Sigmoid colon (tissue), 7 donors: ENCODE data around the gene KAZN. TPM values are rescaled to one million over a fixed set of nuclear protein-coding genes. Genes with fewer than 3 reads are reported as not detected.
A peak's percentile ranks its signal among the peaks of the same experiment; 100 is the strongest.

ENCODE experiments used
- DNase-seq: peaks from one replicate; pipeline ENCODE4 v3.0.0-alpha.2; 2019
- H3K27ac ChIP-seq, 4 donors: fragments of 200-600 bp; sonication (generic); one replicate each; pipeline ENCODE4 v1.5.1; 2016 to 2019; ENCODE audit warnings: mild to moderate bottlenecking in 1 of 4
- H3K27me3 ChIP-seq, 3 donors: fragments of 200-600 bp; sonication (generic); one replicate each; pipeline ENCODE4 v1.5.1; 2019; ENCODE audit warnings: mild to moderate bottlenecking in 1 of 3
- H3K36me3 ChIP-seq, 4 donors: fragments of 200-600 bp; sonication (generic); one replicate each; pipeline ENCODE4 v1.5.1; 2016 to 2019
- H3K4me1 ChIP-seq, 4 donors: fragments of 200-600 bp; sonication (generic); one replicate each; pipeline ENCODE4 v1.5.1; 2017 to 2019
- H3K4me3 ChIP-seq, 4 donors: fragments of 200-600 bp; sonication (generic); one replicate each; pipeline ENCODE4 v1.5.1; 2017 to 2019; ENCODE audit warnings: mild to moderate bottlenecking in 2 of 4, moderate library complexity in 1 of 4
- H3K9me3 ChIP-seq, 4 donors: fragments of 200-600 bp in 3 of 4; sonication (generic) in 3 of 4; one replicate each; pipeline versions ENCODE4 v1.5.1 to v1.6.1; 2013 to 2019
- CTCF ChIP-seq, 4 experiments: fragments of 450-650 bp in 3 of 4; fragments of 200-600 bp in 1 of 4; IDR thresholded peaks; one replicate each; pipeline ENCODE4 v1.5.1; 2016 to 2019; ENCODE audit warnings: antibody characterized with exemption in 4 of 4, mild to moderate bottlenecking in 3 of 4, moderate library complexity in 2 of 4
- EP300 ChIP-seq, 4 donors: sonication (generic); formaldehyde crosslinking; IDR thresholded peaks; one replicate each; pipeline ENCODE4 v1.6.1; 2017; ENCODE audit warnings: antibody characterized with exemption in 4 of 4
- POLR2A ChIP-seq, 2 donors: fragments of 450-650 bp; IDR thresholded peaks; one replicate each; pipeline ENCODE4 v1.6.1; 2016; ENCODE audit warnings: antibody characterized with exemption in 2 of 2, mild to moderate bottlenecking in 2 of 2, moderate library complexity in 2 of 2
- POLR2AphosphoS5 ChIP-seq, 4 donors: sonication (generic); formaldehyde crosslinking; IDR thresholded peaks; one replicate each; pipeline ENCODE4 v1.6.1; 2017; ENCODE audit warnings: antibody characterized with exemption in 4 of 4
- WGBS, 2 donors: extraction: QIAGEN DNeasy Blood & Tissue Kit; methylation state at CpG; one replicate each; pipeline ENCODE4 v1.1.7; 2013; 5-methylcytosine and 5-hydroxymethylcytosine counted together
- intact Hi-C: fragments of 100-400 bp; cut with DNase I; formaldehyde crosslinking; loops from one replicate; pipeline ENCODE4 v1.15.1; 2023
- polyA plus RNA-seq, 3 donors: library from polyadenylated mRNA; stranded (reverse); fragments of 200-250 nt; gene quantifications; one replicate each; pipeline ENCODE4 v1.2.3, GENCODE V29; 2013
- total RNA-seq, 4 donors: library from RNA; depleted of rRNA; stranded (reverse); fragments of >200 nt; gene quantifications; one replicate each; pipeline ENCODE4 v1.1.0, GENCODE V29; 2016
- donor health status: healthy with polysubstance abuse.
- donor health status: Bipolar disorder and iron deficiency.
- donor health status: healthy.

The KAZN gene
- total and polyA plus RNA-seq, 7 donors = 2.5 to 11.4 (median 5.6) TPM

GRCh38 chr1:14928886-14929546 lies 330.5 kb downstream of the KAZN start:
- Histone ChIP-seq H3K4me3 (no peak overlapping the region), H3K9me3 (no peaks in the 10 kb centered on the region), H3K27me3 (peaks cover 0 to 3% (median 0%) of the 10 kb centered on the region in 3 donors), H3K27ac (peak overlapping the region in 1 of 4 donors; percentile 8), H3K4me1 (peaks cover 0 to 28% (median 20%) of the 10 kb centered on the region in 4 donors), H3K36me3 (no peaks in the 10 kb centered on the region)
- TF ChIP-seq CTCF (IDR thresholded peaks at IDR 0.05) (no peak), EP300 (IDR thresholded peaks at IDR 0.05) (no peak), POLR2A (IDR thresholded peaks at IDR 0.05) (no peak), POLR2AphosphoS5 (IDR thresholded peaks at IDR 0.05) (no peak)
- 63 to 85% methylated on average over 2 of the region's 2 CpGs for WGBS, 2 donors
- DNase-seq = no peak
- intact Hi-C loops = no loop called here

- H3K9me3 ChIP-seq = no peaks in the 10 kb centered on the region
- H3K36me3 ChIP-seq = no peaks in the 10 kb centered on the region
- TF ChIP-seq POLR2A (IDR thresholded peaks at IDR 0.05) (no peak), POLR2AphosphoS5 (IDR thresholded peaks at IDR 0.05) (peak in 1 of 4 donors; percentile 53)
- intact Hi-C loops = no loop called here
- no peak for DNase-seq
- peaks cover 0 to 1% (median 0%) of the 10 kb centered on the region in 3 donors for H3K27me3 ChIP-seq
- peaks cover 0 to 26% (median 19%) of the 10 kb centered on the region in 4 donors for H3K4me1 ChIP-seq
- WGBS, 2 donors = 27 to 70% methylated on average over 22 of the region's 22 CpGs
- peak overlapping the region in 1 of 4 donors; percentile 8 for H3K27ac ChIP-seq
- H3K4me3 ChIP-seq = no peak overlapping the region
Measured at GRCh38 chr1:14929547-14930246, 331.2 kb downstream of the KAZN start.

GRCh38 chr1:14930247-14930965 lies 331.9 kb downstream of the KAZN start:
- H3K36me3 ChIP-seq = no peaks in the 10 kb centered on the region
- H3K4me1 ChIP-seq = peaks cover 0 to 19% (median 12%) of the 10 kb centered on the region in 4 donors
- H3K9me3 ChIP-seq = no peaks in the 10 kb centered on the region
- TF ChIP-seq POLR2A (IDR thresholded peaks at IDR 0.05) (no peak), CTCF (IDR thresholded peaks at IDR 0.05) (no peak), POLR2AphosphoS5 (IDR thresholded peaks at IDR 0.05) (no peak), EP300 (IDR thresholded peaks at IDR 0.05) (no peak)
- intact Hi-C loops = no loop called here
- DNase-seq = no peak
- H3K4me3 ChIP-seq = no peak overlapping the region
- H3K27me3 ChIP-seq = no peaks in the 10 kb centered on the region
- H3K27ac ChIP-seq = peak overlapping the region in 1 of 4 donors; percentile 8
- WGBS, 2 donors = 86 to 87% methylated on average over 15 of the region's 15 CpGs

GRCh38 chr1:14932034-14932638 lies 333.7 kb downstream of the KAZN start:
- H3K4me1 ChIP-seq = peaks cover 0 to 18% (median 11%) of the 10 kb centered on the region in 4 donors
- H3K27ac ChIP-seq = no peak overlapping the region
- H3K27me3 ChIP-seq = no peaks in the 10 kb centered on the region
- DNase-seq = no peak
- no peaks in the 10 kb centered on the region for H3K9me3 ChIP-seq
- no peak overlapping the region for H3K4me3 ChIP-seq
- TF ChIP-seq POLR2A (IDR thresholded peaks at IDR 0.05) (no peak), POLR2AphosphoS5 (IDR thresholded peaks at IDR 0.05) (no peak), CTCF (IDR thresholded peaks at IDR 0.05) (no peak), EP300 (IDR thresholded peaks at IDR 0.05) (no peak)
- WGBS, 2 donors = 94 to 95% methylated on average over 18 of the region's 18 CpGs
- H3K36me3 ChIP-seq = no peaks in the 10 kb centered on the region
- intact Hi-C loops = no loop called here
